ENCODE results near the gene PSEN2. TPM values are rescaled to one million over a fixed set of nuclear protein-coding genes. Genes with fewer than 3 reads are reported as not detected.
"Not testable (repeated sequence)": the region's sequence is repeated elsewhere in the genome, so short reads cannot be mapped to it uniquely, and the experiment has no call there.

PSEN2 gene
- 42.7 and 74.5 TPM in 2 replicates for total RNA-seq

- DNase-seq (ENCODE audit: low read depth in 2 of 2): peak in 1 of 2 donors; percentile 63
These were observed at the start of gene PSEN2 for GRCh38 chr1:226870401-226871279. Gene PSEN2 (plus strand): TSS chr1:226870616. CDS start chr1:226881908, 11,292 bp downstream.

- DNase-seq (ENCODE audit: low read depth in 2 of 2): peak; percentile 78 to 96
These were observed 49.3 kb upstream of the PSEN2 start for GRCh38 chr1:226820941-226821718.

- peak; percentile 55 to 76 for DNase-seq (ENCODE audit: low read depth in 2 of 2)
These were observed 48.7 kb upstream of the PSEN2 start for GRCh38 chr1:226821719-226822085.

GRCh38 chr1:226823643-226824042 lies 46.8 kb upstream of the PSEN2 start:
- DNase-seq (ENCODE audit: low read depth in 2 of 2): no peak

GRCh38 chr1:226825037-226825745 lies 45.2 kb upstream of the PSEN2 start:
- peak in 1 of 2 donors; percentile 18 for DNase-seq (ENCODE audit: low read depth in 2 of 2)

GRCh38 chr1:226825746-226826100 lies 44.7 kb upstream of the PSEN2 start:
- DNase-seq (ENCODE audit: low read depth in 2 of 2): no peak

- DNase-seq (ENCODE audit: low read depth in 2 of 2): no peak
These were observed 43.7 kb upstream of the PSEN2 start for GRCh38 chr1:226826479-226827261.

GRCh38 chr1:226827458-226827857 lies 43.0 kb upstream of the PSEN2 start:
- no peak for DNase-seq (ENCODE audit: low read depth in 2 of 2)

GRCh38 chr1:226827968-226828513 lies 42.4 kb upstream of the PSEN2 start:
- peak; percentile 85 to 95 for DNase-seq (ENCODE audit: low read depth in 2 of 2)

GRCh38 chr1:226829105-226829504 lies 41.3 kb upstream of the PSEN2 start:
- no peak for DNase-seq (ENCODE audit: low read depth in 2 of 2)

GRCh38 chr1:226831953-226832352 lies 38.5 kb upstream of the PSEN2 start:
- DNase-seq (ENCODE audit: low read depth in 2 of 2): no peak

- no peak for DNase-seq (ENCODE audit: low read depth in 2 of 2)
These were observed 37.8 kb upstream of the PSEN2 start for GRCh38 chr1:226832613-226833012.

GRCh38 chr1:226834179-226834578 lies 36.2 kb upstream of the PSEN2 start:
- not testable (repeated sequence) for DNase-seq (ENCODE audit: low read depth in 2 of 2)

- not testable (repeated sequence) for DNase-seq (ENCODE audit: low read depth in 2 of 2)
These were observed 35.0 kb upstream of the PSEN2 start for GRCh38 chr1:226835396-226835795.

GRCh38 chr1:226837966-226838365 lies 32.5 kb upstream of the PSEN2 start:
- not testable (repeated sequence) for DNase-seq (ENCODE audit: low read depth in 2 of 2)

- no peak for DNase-seq (ENCODE audit: low read depth in 2 of 2)
These were observed 32.0 kb upstream of the PSEN2 start for GRCh38 chr1:226838456-226838855.

- DNase-seq (ENCODE audit: low read depth in 2 of 2): no peak
These were observed 24.8 kb upstream of the PSEN2 start for GRCh38 chr1:226845624-226846023.

GRCh38 chr1:226846786-226847185 lies 23.6 kb upstream of the PSEN2 start:
- DNase-seq (ENCODE audit: low read depth in 2 of 2): no peak

GRCh38 chr1:226854548-226854947 lies 15.9 kb upstream of the PSEN2 start:
- DNase-seq (ENCODE audit: low read depth in 2 of 2): not testable (repeated sequence)

- no peak for DNase-seq (ENCODE audit: low read depth in 2 of 2)
These were observed 7.5 kb upstream of the PSEN2 start for GRCh38 chr1:226862890-226863289.

GRCh38 chr1:226863446-226863845 lies 7.0 kb upstream of the PSEN2 start:
- DNase-seq (ENCODE audit: low read depth in 2 of 2): no peak

Measured in dermis microvascular lymphatic vessel endothelial cell (primary cell).